Measurements from ENCODE around the gene ZNF710.

The ZNF710 gene

GRCh38 chr15:90016721-90017120, 15.6 kb downstream of the ZNF710 start:
- DNase-seq (ENCODE audit: low read depth in 2 of 3, low spot score in 2 of 3) = no peak

- DNase-seq (ENCODE audit: low read depth in 2 of 3, low spot score in 2 of 3) = no peak
Observed at GRCh38 chr15:90018216-90018831, 17.2 kb downstream of the ZNF710 start.

- no peak for DNase-seq (ENCODE audit: low read depth in 2 of 3, low spot score in 2 of 3)
Observed at GRCh38 chr15:90019611-90020010, 18.5 kb downstream of the ZNF710 start.

- no peak for DNase-seq (ENCODE audit: low read depth in 2 of 3, low spot score in 2 of 3)
Observed at GRCh38 chr15:90020021-90020735, 19.1 kb downstream of the ZNF710 start.

GRCh38 chr15:90020936-90021507, 19.9 kb downstream of the ZNF710 start:
- no peak for DNase-seq (ENCODE audit: low read depth in 2 of 3, low spot score in 2 of 3)

- DNase-seq (ENCODE audit: low read depth in 2 of 3, low spot score in 2 of 3) = no peak
Observed at GRCh38 chr15:90022345-90022744, 21.2 kb downstream of the ZNF710 start.

GRCh38 chr15:90022905-90023700, 22.0 kb downstream of the ZNF710 start:
- DNase-seq (ENCODE audit: low read depth in 2 of 3, low spot score in 2 of 3) = no peak

- DNase-seq (ENCODE audit: low read depth in 2 of 3, low spot score in 2 of 3) = no peak
Observed at GRCh38 chr15:90024406-90024805, 23.3 kb downstream of the ZNF710 start.

GRCh38 chr15:90025489-90026033, 24.4 kb downstream of the ZNF710 start:
- no peak for DNase-seq (ENCODE audit: low read depth in 2 of 3, low spot score in 2 of 3)

GRCh38 chr15:90028376-90028944, 27.3 kb downstream of the ZNF710 start:
- no peak for DNase-seq (ENCODE audit: low read depth in 2 of 3, low spot score in 2 of 3)

- DNase-seq (ENCODE audit: low read depth in 2 of 3, low spot score in 2 of 3) = no peak
Observed at GRCh38 chr15:90029024-90029423, 27.9 kb downstream of the ZNF710 start.

- DNase-seq (ENCODE audit: low read depth in 2 of 3, low spot score in 2 of 3) = no peak
Observed at GRCh38 chr15:90030376-90030775, 29.3 kb downstream of the ZNF710 start.

GRCh38 chr15:90031231-90031791, 30.2 kb downstream of the ZNF710 start:
- DNase-seq (ENCODE audit: low read depth in 2 of 3, low spot score in 2 of 3) = no peak

GRCh38 chr15:90033006-90033405, 31.9 kb downstream of the ZNF710 start:
- no peak for DNase-seq (ENCODE audit: low read depth in 2 of 3, low spot score in 2 of 3)

GRCh38 chr15:90033448-90033847, 32.3 kb downstream of the ZNF710 start:
- no peak for DNase-seq (ENCODE audit: low read depth in 2 of 3, low spot score in 2 of 3)

- DNase-seq (ENCODE audit: low read depth in 2 of 3, low spot score in 2 of 3) = no peak
Observed at GRCh38 chr15:90035095-90035839, 34.1 kb downstream of the ZNF710 start.

GRCh38 chr15:90035840-90036230, 34.7 kb downstream of the ZNF710 start:
- no peak for DNase-seq (ENCODE audit: low read depth in 2 of 3, low spot score in 2 of 3)

GRCh38 chr15:90036343-90036742, 35.2 kb downstream of the ZNF710 start:
- no peak for DNase-seq (ENCODE audit: low read depth in 2 of 3, low spot score in 2 of 3)

GRCh38 chr15:90036806-90037510, 35.8 kb downstream of the ZNF710 start:
- no peak for DNase-seq (ENCODE audit: low read depth in 2 of 3, low spot score in 2 of 3)

GRCh38 chr15:90037511-90037860, 36.4 kb downstream of the ZNF710 start:
- DNase-seq (ENCODE audit: low read depth in 2 of 3, low spot score in 2 of 3) = no peak

All from activated CD8-positive, alpha-beta memory T cell treated with anti-CD3 and anti-CD28 coated beads for 48 hours (primary cell).